ENCODE results near the gene HOMER3. TPM values are rescaled to one million over a fixed set of nuclear protein-coding genes. Genes with fewer than 3 reads are reported as not detected.
"Not testable (repeated sequence)": the region's sequence is repeated elsewhere in the genome, so short reads cannot be mapped to it uniquely, and the experiment has no call there.

HOMER3 gene
- total RNA-seq, 1 donor from 2014 or later = 279 TPM

- not testable (repeated sequence) for DNase-seq (ENCODE audit: low read depth in 2 of 2)
These were observed 38.5 kb downstream of the HOMER3 start for GRCh38 chr19:18902519-18902918.

- DNase-seq (ENCODE audit: low read depth in 2 of 2) = no peak
These were observed 39.5 kb downstream of the HOMER3 start for GRCh38 chr19:18901491-18901890.

GRCh38 chr19:18900700-18901481 lies 40.1 kb downstream of the HOMER3 start:
- DNase-seq (ENCODE audit: low read depth in 2 of 2) = no peak

GRCh38 chr19:18899624-18900560 lies 41.1 kb downstream of the HOMER3 start:
- no peak for DNase-seq (ENCODE audit: low read depth in 2 of 2)

GRCh38 chr19:18898607-18899408 lies 42.2 kb downstream of the HOMER3 start:
- DNase-seq (ENCODE audit: low read depth in 2 of 2) = no peak

GRCh38 chr19:18898081-18898606 lies 42.9 kb downstream of the HOMER3 start:
- DNase-seq (ENCODE audit: low read depth in 2 of 2) = no peak

- no peak for DNase-seq (ENCODE audit: low read depth in 2 of 2)
These were observed 43.7 kb downstream of the HOMER3 start for GRCh38 chr19:18897094-18898029.

GRCh38 chr19:18896421-18896841 lies 44.6 kb downstream of the HOMER3 start:
- no peak for DNase-seq (ENCODE audit: low read depth in 2 of 2)

- DNase-seq (ENCODE audit: low read depth in 2 of 2) = peak in 1 of 2 donors; percentile 56
These were observed 45.1 kb downstream of the HOMER3 start, which contains the start of gene CERS1 for GRCh38 chr19:18895824-18896341. Gene CERS1, minus strand, starts transcription at chr19:18896158. Its CDS starts 86 bp downstream, at chr19:18896072.

- DNase-seq (ENCODE audit: low read depth in 2 of 2) = peak; percentile 47 to 63
These were observed 45.8 kb downstream of the HOMER3 start for GRCh38 chr19:18895038-18895823.

- peak in 1 of 2 donors; percentile 34 for DNase-seq (ENCODE audit: low read depth in 2 of 2)
These were observed 46.6 kb downstream of the HOMER3 start for GRCh38 chr19:18894254-18895037.

- DNase-seq (ENCODE audit: low read depth in 2 of 2) = no peak
These were observed 47.3 kb downstream of the HOMER3 start for GRCh38 chr19:18893587-18894253.

- DNase-seq (ENCODE audit: low read depth in 2 of 2) = no peak
These were observed 50.9 kb downstream of the HOMER3 start for GRCh38 chr19:18889949-18890745.

- DNase-seq (ENCODE audit: low read depth in 2 of 2) = no peak
These were observed 54.0 kb downstream of the HOMER3 start for GRCh38 chr19:18886972-18887371.

- DNase-seq (ENCODE audit: low read depth in 2 of 2) = no peak
These were observed 57.3 kb downstream of the HOMER3 start for GRCh38 chr19:18883526-18884304.

GRCh38 chr19:18881491-18881890 lies 59.5 kb downstream of the HOMER3 start:
- no peak for DNase-seq (ENCODE audit: low read depth in 2 of 2)

All from lung microvascular endothelial cell (primary cell).